GM10847 (cell line): ENCODE data around the gene AOPEP.

Source experiments
- POLR2A ChIP-seq: IDR thresholded peaks from 2 replicates; pipeline ENCODE4 v1.6.1; 2011; ENCODE audit not compliant: insufficient read length; ENCODE audit errors: extremely low read depth

AOPEP gene

GRCh38 chr9:94736759-94737158 is 10.3 kb downstream of the AOPEP start:
- no peak for TF ChIP-seq POLR2A

- no peak for TF ChIP-seq POLR2A
Observed at GRCh38 chr9:94740145-94740840, 13.8 kb downstream of the AOPEP start.

- TF ChIP-seq POLR2A = no peak
Observed at GRCh38 chr9:94741866-94742265, 15.4 kb downstream of the AOPEP start.

DNA sequence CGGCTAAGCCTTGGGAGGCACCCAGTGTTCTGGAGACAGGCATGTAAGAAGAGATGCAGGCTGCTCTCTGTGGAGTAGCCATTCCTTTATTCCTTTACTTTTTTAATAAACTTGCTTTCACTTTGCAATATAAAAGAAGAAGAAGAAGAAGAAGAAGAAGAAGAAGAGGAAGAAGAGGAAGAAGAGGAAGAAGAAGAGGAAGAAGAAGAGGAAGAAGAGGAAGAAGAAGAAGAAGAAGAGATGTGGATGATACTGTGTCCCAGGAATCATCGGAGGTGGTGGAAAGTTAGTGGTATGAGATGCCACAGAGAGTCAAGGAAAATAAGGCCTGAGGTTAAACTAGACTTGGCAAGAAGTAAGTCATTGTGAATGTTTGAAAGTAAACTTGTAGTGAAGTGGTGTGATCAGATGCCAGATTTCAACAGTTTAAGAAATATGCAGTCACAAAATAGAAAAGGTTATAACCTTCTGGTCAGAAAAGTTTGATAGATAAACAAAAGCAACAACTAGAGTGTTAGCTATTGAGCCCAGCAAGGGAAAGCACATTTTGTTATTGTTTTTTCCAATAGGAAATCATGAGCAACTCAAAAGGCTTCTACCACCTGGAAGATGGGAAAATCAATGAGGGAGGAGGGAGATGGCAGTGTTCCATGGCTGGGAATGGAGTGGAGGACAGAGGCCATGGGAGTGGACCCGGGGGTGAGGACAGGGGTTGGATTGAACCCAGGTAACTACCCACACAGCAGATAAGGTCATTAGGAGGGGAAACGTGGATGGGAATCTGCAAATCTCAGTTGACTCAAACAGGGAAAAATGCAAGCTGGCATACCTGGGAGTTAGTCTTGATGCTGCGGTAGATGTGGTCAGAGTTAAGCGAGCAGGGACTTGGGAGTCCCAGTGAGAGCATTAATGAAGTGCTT is 16.8 kb downstream of the AOPEP start:
- TF ChIP-seq POLR2A = no peak

DNA sequence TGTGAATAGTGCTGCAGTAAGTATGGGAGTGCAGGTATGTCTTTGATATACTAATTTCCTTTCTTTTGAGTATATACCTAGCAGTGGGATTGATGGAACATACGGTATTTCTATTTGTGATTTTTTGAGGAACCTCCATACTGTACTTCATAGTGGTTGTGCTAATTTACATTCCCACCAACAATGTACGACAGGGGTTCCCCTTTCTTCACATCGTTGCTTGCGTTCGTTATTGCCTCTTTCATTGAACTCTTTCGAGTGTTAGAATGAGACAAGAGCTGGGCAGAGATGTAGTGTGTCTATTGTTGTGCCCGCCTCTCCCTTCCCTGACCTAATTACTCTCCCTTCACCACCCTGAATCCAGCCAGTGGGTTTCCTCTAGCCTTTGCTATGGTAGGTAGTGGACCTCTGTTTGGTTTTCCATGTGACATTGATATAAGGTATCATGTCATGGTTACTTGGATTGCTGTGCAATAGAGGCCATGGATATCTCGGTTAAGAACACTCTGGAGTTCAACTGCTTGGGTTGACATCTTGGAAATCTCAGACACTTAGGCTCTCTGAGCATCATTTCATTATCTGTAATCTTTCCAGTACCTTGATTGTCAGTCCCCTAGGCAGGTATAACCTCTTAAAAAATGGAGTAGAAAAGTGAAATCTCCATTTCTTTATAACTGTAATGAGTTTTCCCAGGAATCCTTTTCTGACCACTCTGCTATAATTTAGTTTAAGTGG is 19.5 kb downstream of the AOPEP start:
- no peak for TF ChIP-seq POLR2A

DNA sequence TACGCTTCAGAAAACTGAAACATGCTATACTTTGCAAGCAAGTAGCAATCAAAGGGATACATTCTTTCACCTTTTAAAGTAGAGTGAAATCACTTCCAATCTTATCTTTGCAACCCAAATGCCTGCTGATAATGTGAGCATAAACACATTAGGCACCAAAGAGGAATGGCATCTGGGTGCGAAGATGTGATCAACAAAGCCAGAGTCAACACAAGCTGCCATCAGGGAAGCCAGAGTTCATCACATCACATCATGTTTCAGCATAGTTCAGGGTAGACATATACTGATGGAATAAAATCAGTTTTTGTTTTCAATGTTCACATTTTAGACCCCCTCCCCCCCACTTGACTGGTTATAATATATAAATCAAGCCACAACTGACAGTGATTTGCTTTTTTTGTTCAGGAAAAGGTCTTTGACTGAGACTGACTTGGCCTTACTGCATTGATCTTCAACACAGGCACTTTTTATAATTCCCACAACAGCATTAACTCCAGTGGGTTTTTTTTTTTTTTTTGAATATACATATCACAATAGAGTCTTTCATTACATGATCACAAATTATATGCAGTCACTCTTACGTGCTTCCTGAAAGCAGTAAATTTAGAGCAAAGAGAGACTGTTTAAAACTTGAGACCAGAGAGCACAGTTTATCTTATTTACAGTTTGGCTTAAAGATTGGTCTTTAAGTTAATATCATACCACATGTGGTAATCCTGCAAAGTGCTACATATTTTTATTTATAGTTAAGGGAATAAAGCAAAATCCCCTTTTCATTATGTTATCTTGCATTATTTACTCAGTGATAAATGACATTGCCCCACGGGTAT is 20.3 kb downstream of the AOPEP start:
- no peak for TF ChIP-seq POLR2A

- no peak for TF ChIP-seq POLR2A
Observed at GRCh38 chr9:94754976-94755475, 28.5 kb downstream of the AOPEP start.

DNA sequence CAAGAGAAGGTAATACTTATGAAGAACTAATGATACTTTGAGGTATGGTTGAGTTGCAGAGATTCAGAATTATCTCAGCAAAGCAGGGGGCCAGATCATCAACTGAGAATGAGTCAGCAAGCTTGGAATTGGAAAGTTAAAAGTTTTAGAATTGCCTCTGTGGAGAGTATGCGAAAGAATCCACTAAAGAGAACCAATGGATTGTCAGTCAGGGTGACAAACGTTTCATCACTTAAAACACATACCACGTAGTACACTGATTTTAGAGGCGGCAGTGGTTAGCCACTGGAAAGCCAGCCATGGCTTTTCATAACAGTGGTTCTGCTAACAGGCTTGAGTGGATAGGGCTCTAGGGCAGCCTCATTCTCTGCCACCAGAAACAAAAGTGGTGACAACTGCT is 30.7 kb downstream of the AOPEP start:
- TF ChIP-seq POLR2A = no peak

DNA sequence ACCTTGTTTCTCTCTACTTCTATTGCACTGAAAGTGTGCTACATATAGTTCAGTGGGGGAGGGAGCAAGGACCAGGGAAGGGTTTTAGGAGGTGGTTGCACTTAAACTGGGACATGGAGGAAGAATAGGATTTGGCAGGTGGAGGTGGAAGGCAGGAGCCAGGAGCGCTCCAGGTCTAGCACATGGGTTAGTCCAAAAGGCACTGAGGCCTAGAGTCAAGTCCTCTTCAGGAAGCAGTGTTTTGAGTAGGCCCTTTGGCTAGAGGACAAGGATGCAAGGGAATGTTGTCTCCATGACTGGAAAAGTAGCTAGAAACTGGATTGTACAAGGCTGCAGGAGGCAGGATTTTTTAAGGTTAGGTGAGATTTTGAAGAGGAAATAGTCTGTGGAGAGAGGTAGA is 31.5 kb downstream of the AOPEP start:
- TF ChIP-seq POLR2A = no peak

DNA sequence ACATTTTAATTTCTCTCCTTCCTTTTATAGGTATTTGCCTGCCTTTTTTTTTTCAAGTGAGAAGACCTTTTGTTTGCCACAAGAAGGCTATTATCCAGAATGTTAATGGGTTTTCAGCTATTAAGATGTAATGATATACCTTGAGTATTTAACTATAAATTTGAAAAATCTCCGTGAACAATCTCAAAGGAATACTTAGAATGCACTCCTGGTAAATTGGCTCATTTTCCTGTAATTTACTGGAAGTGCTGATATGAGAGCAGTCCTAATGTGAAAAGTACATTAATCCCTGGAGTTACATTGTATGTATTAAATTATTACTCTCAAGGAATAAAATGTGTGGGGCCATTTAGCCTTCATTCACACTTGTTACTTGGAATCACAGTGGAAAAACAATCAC is 32.4 kb downstream of the AOPEP start:
- no peak for TF ChIP-seq POLR2A

GRCh38 chr9:94760010-94760409 is 33.5 kb downstream of the AOPEP start:
- TF ChIP-seq POLR2A = no peak

DNA sequence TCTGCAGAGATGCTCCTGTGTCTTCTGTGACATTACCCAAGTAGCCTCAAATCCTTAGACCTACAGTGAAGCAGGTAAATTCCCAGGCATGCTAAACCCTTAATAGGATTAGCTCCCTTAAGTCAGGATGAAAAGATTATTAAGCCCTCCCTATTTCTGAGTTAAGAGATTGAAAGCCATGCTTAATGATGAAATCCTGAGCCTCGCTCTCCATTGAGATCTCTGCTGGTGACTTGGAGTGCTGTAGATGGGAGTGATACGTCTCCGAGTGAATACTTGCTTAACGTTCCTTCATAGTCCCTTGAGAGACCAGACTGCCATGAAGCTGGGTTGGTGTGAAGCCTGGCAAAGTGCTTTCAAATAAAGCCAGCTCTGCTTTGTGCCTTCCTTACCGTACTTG is 34.2 kb downstream of the AOPEP start:
- no peak for TF ChIP-seq POLR2A

DNA sequence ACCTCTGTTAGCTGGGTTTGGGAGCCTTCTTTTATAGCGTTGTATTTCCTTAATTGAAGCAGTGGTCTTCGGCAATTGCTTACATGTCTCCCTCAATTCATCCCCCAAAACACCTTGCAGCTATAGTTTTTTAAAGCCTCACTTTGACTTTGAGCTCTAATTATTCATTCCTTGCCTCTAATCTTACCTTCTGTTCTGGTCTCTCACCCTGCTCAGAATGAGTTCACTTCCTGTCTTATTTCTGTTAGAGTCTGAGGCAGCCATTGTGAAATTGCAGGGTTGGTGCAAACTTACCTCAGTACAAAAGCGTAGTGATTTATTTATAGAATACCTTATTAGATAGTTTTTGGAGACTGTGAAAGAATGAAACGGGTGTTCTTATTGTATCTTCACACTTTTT is 35.0 kb downstream of the AOPEP start:
- TF ChIP-seq POLR2A = no peak

- no peak for TF ChIP-seq POLR2A
Observed at GRCh38 chr9:94767331-94768072, 41.0 kb downstream of the AOPEP start.

DNA sequence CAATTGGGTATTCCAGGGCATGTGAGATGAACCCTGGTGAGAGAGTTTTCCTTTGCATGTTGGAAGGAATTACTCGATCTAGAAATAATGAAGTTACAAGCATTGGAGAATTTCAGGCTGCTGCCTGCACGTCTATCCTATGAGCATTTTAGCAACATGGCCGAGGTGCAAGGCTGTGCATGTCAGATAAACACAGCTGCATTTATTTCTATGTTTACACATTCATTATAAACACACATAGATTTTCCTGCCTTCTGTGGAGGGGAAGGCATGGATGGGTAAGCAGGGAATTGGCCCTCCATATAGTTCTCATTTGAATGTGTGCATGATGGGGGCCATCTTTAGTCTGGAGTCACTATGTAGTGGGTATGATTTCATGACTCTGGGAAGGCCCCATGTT is 42.3 kb downstream of the AOPEP start:
- TF ChIP-seq POLR2A = no peak

GRCh38 chr9:94770334-94770733 is 43.8 kb downstream of the AOPEP start:
- no peak for TF ChIP-seq POLR2A
